ENCODE measurements around the gene TIAM2. TPM values are rescaled to one million over a fixed set of nuclear protein-coding genes. Genes with fewer than 3 reads are reported as not detected.
"Not testable (repeated sequence)": the region's sequence is repeated elsewhere in the genome, so short reads cannot be mapped to it uniquely, and the experiment has no call there.

TIAM2 gene
- 1 to 10 TPM; 2.5 to 3.8 TPM for total RNA-seq

GRCh38 chr6:154995254-154996015 lies at the start of gene TIAM2:
TSS of gene TIAM2 (plus strand) at chr6:154995315. CDS start at chr6:155129224, 133,909 bp downstream.
- Mint-ChIP-seq H3K9me3 (no peaks in the 10 kb centered on the region), H3K4me1 (peaks cover 5% of the 10 kb centered on the region), H3K4me3 (peak within 1 kb of the TSS; percentile 62), H3K36me3 (no peaks in the 10 kb centered on the region), H3K27me3 (peaks cover 52% of the 10 kb centered on the region), H3K27ac (no peak within 1 kb of the TSS)
- peak; percentile 40 for DNase-seq

GRCh38 chr6:154950979-154951344 lies 44.2 kb upstream of the TIAM2 start:
- Mint-ChIP-seq H3K36me3 (peaks cover 13% of the 10 kb centered on the region), H3K27ac (no peak overlapping the region), H3K4me1 (peaks cover 18% of the 10 kb centered on the region), H3K4me3 (no peak overlapping the region), H3K27me3 (no peaks in the 10 kb centered on the region), H3K9me3 (no peaks in the 10 kb centered on the region)
- no peak for DNase-seq

- Mint-ChIP-seq H3K9me3 (no peaks in the 10 kb centered on the region), H3K36me3 (peaks cover 15% of the 10 kb centered on the region), H3K4me1 (peaks cover 18% of the 10 kb centered on the region), H3K27me3 (no peaks in the 10 kb centered on the region), H3K4me3 (no peak overlapping the region), H3K27ac (peak overlapping the region; percentile 54)
- no peak for DNase-seq
Measured at GRCh38 chr6:154951345-154952200, 43.5 kb upstream of the TIAM2 start.

- no peak for DNase-seq
- Mint-ChIP-seq H3K27me3 (no peaks in the 10 kb centered on the region), H3K4me1 (peaks cover 18% of the 10 kb centered on the region), H3K9me3 (no peaks in the 10 kb centered on the region), H3K36me3 (peaks cover 11% of the 10 kb centered on the region), H3K4me3 (no peak overlapping the region), H3K27ac (no peak overlapping the region)
Measured at GRCh38 chr6:154953644-154954043, 41.5 kb upstream of the TIAM2 start.

- Mint-ChIP-seq H3K9me3 (no peaks in the 10 kb centered on the region), H3K4me3 (no peak overlapping the region), H3K27ac (no peak overlapping the region), H3K4me1 (peaks cover 18% of the 10 kb centered on the region), H3K27me3 (no peaks in the 10 kb centered on the region), H3K36me3 (peaks cover 11% of the 10 kb centered on the region)
- DNase-seq, result no peak
Measured at GRCh38 chr6:154954347-154954746, 40.8 kb upstream of the TIAM2 start.

- H3K4me3 Mint-ChIP-seq, result no peak overlapping the region
- peaks cover 9% of the 10 kb centered on the region for H3K4me1 Mint-ChIP-seq
- H3K27me3 Mint-ChIP-seq, result no peaks in the 10 kb centered on the region
- H3K36me3 Mint-ChIP-seq, result peaks cover 7% of the 10 kb centered on the region
- no peak overlapping the region for H3K27ac Mint-ChIP-seq
- no peak for DNase-seq
- H3K9me3 Mint-ChIP-seq, result no peaks in the 10 kb centered on the region
Measured at GRCh38 chr6:154956771-154957522, 38.2 kb upstream of the TIAM2 start.

- Mint-ChIP-seq H3K9me3 (no peaks in the 10 kb centered on the region), H3K4me1 (no peaks in the 10 kb centered on the region), H3K36me3 (peaks cover 4% of the 10 kb centered on the region), H3K4me3 (no peak overlapping the region), H3K27me3 (no peaks in the 10 kb centered on the region), H3K27ac (no peak overlapping the region)
- DNase-seq, result no peak
Measured at GRCh38 chr6:154958469-154958868, 36.6 kb upstream of the TIAM2 start.

- Mint-ChIP-seq H3K36me3 (peaks cover 6% of the 10 kb centered on the region), H3K27ac (no peak overlapping the region), H3K27me3 (no peaks in the 10 kb centered on the region), H3K4me1 (no peaks in the 10 kb centered on the region), H3K4me3 (no peak overlapping the region), H3K9me3 (no peaks in the 10 kb centered on the region)
- no peak for DNase-seq
Measured at GRCh38 chr6:154960299-154960843, 34.7 kb upstream of the TIAM2 start.

- Mint-ChIP-seq H3K9me3 (no peaks in the 10 kb centered on the region), H3K27me3 (no peaks in the 10 kb centered on the region), H3K36me3 (peaks cover 5% of the 10 kb centered on the region), H3K4me1 (no peaks in the 10 kb centered on the region), H3K27ac (no peak overlapping the region), H3K4me3 (no peak overlapping the region)
- no peak for DNase-seq
Measured at GRCh38 chr6:154960854-154961530, 34.1 kb upstream of the TIAM2 start.

- no peaks in the 10 kb centered on the region for H3K27me3 Mint-ChIP-seq
- no peaks in the 10 kb centered on the region for H3K9me3 Mint-ChIP-seq
- H3K36me3 Mint-ChIP-seq, result peaks cover 4% of the 10 kb centered on the region
- H3K4me1 Mint-ChIP-seq, result no peaks in the 10 kb centered on the region
- DNase-seq, result no peak
- no peak overlapping the region for H3K27ac Mint-ChIP-seq
- H3K4me3 Mint-ChIP-seq, result no peak overlapping the region
Measured at GRCh38 chr6:154962753-154963152, 32.4 kb upstream of the TIAM2 start.

GRCh38 chr6:154966065-154966770 lies 28.9 kb upstream of the TIAM2 start:
- H3K4me3 Mint-ChIP-seq, H3K36me3 Mint-ChIP-seq, H3K27me3 Mint-ChIP-seq, DNase-seq, H3K4me1 Mint-ChIP-seq, H3K9me3 Mint-ChIP-seq, H3K27ac Mint-ChIP-seq: not testable (repeated sequence)

GRCh38 chr6:154969796-154970195 lies 25.3 kb upstream of the TIAM2 start:
- DNase-seq, result no peak
- Mint-ChIP-seq H3K27me3 (no peaks in the 10 kb centered on the region), H3K36me3 (no peaks in the 10 kb centered on the region), H3K9me3 (no peaks in the 10 kb centered on the region), H3K4me3 (no peak overlapping the region), H3K4me1 (no peaks in the 10 kb centered on the region), H3K27ac (no peak overlapping the region)

- H3K27me3 Mint-ChIP-seq, result no peaks in the 10 kb centered on the region
- DNase-seq, result no peak
- no peaks in the 10 kb centered on the region for H3K4me1 Mint-ChIP-seq
- peaks cover 3% of the 10 kb centered on the region for H3K36me3 Mint-ChIP-seq
- H3K27ac Mint-ChIP-seq, result no peak overlapping the region
- H3K4me3 Mint-ChIP-seq, result no peak overlapping the region
- no peaks in the 10 kb centered on the region for H3K9me3 Mint-ChIP-seq
Measured at GRCh38 chr6:154974485-154975149, 20.5 kb upstream of the TIAM2 start.
